Subcutaneous abdominal adipose tissue (tissue), 5 donors: ENCODE measurements around the gene TNFAIP3.
"Not testable (repeated sequence)": the region's sequence is repeated elsewhere in the genome, so short reads cannot be mapped to it uniquely, and the experiment has no call there.

Experiments used
- H3K27ac ChIP-seq: one replicate; pipeline ENCODE4 v1.7.0; 2013; ENCODE audit warnings: low read depth, mild to moderate bottlenecking, inconsistent platforms, low read length, moderate library complexity
- H3K27me3 ChIP-seq, 5 donors: one replicate each; pipeline ENCODE4 v1.7.0; 2013; ENCODE audit warnings: low read length in 5 of 5, inconsistent platforms in 1 of 5; ENCODE audit not compliant: control insufficient read depth in 5 of 5, insufficient read depth in 4 of 5
- H3K36me3 ChIP-seq, 5 donors: one replicate each; pipeline ENCODE4 v1.7.0; 2013; ENCODE audit warnings: low read length in 5 of 5; ENCODE audit not compliant: control insufficient read depth in 5 of 5, insufficient read depth in 5 of 5
- H3K4me1 ChIP-seq, 5 donors: one replicate each; pipeline ENCODE4 v1.7.0; 2013; ENCODE audit warnings: low read length in 5 of 5, mild to moderate bottlenecking in 3 of 5, moderate library complexity in 1 of 5; ENCODE audit not compliant: control insufficient read depth in 5 of 5, insufficient read depth in 5 of 5
- H3K4me3 ChIP-seq, 5 donors: one replicate each; pipeline ENCODE4 v1.7.0; 2013; ENCODE audit warnings: low read length in 5 of 5, low read depth in 1 of 5
- H3K9ac ChIP-seq, 5 donors: one replicate each; pipeline ENCODE4 v1.7.0; 2013; ENCODE audit warnings: low read length in 5 of 5, mild to moderate bottlenecking in 4 of 5, moderate library complexity in 3 of 5
- H3K9me3 ChIP-seq, 5 donors: one replicate each; pipeline ENCODE4 v1.7.0; 2013; ENCODE audit warnings: low read length in 5 of 5; ENCODE audit not compliant: control insufficient read depth in 5 of 5
- donor health status: healthy.
- donor health status: healthy.
- donor health status: healthy.
- donor health status: healthy.
- donor health status: healthy.

Gene TNFAIP3

DNA sequence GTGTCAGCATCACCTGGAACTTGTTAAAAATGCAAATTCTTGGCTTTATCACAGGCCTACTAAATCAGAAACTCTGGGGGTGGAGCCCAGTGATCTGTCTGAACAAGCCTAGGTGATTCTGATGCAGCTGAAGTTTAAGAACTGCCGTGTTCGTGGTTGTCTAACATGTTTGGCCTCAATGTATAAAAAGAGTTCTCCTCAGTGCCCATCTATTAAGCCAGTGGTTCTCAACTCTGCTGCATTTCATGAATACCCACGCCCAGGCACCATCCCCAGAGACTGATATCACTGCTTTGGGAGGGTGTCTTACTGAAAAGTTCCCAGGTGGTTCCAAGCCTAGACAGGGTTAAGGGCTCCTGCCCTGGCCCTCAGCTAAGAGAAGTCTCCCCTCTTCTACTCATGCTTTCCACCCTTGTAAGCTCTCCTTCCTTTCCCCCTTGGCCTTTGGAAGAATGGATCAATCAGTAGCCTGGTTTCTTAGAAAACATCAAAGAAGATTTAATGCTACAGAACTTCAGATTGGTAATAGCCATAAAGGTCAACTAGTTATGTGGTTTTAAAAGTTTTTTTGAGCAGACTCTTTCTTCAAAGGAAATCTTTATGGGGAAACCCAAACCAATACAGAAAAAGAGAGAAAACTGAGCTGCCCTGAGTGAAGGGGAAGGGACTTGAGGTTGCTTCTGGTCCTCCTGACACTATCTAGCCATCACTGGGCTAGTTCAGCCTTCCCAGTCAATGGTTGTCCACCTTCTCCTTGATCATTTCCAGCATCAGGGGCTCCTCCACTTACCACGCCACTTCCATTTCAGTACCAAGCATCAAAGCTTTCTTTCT, 38.9 kb upstream of the TNFAIP3 start:
- H3K4me3 ChIP-seq, result no peak overlapping the region
- no peak overlapping the region for H3K27ac ChIP-seq

DNA sequence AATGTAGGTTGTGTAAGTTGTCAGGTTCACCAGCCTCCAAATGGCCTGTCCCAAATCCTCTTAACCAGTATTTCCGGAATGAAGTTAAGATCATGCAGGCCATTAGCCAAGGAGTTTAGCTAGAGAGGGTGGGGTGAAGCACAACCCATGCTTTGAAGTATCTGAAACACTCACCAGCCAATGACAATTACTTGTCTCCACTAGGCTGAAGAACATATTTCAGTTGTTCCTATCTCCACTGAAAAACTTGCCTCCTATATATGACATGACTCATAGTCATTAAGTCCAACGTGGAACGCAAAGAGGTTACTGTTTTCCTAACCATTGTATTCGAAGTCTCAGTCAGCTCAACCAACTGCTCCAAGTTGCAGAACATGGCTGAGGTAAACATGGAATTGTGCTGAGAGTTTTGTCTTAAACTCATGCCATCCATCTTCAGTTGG, 37.4 kb upstream of the TNFAIP3 start:
- Histone ChIP-seq H3K9ac (no peak overlapping the region), H3K4me3 (no peak overlapping the region), H3K27me3 (no peaks in the 10 kb centered on the region), H3K4me1 (peaks cover 0 to 8% (median 8%) of the 10 kb centered on the region in 5 donors), H3K27ac (no peak overlapping the region), H3K9me3 (no peaks in the 10 kb centered on the region), H3K36me3 (no peaks in the 10 kb centered on the region)

More for the DNA sequence above, 38.9 kb upstream of the TNFAIP3 start:
- no peak overlapping the region for H3K9ac ChIP-seq
- peaks cover 0 to 14% (median 11%) of the 10 kb centered on the region in 5 donors for H3K4me1 ChIP-seq
- H3K36me3 ChIP-seq, result no peaks in the 10 kb centered on the region
- H3K27me3 ChIP-seq, result no peaks in the 10 kb centered on the region
- no peaks in the 10 kb centered on the region for H3K9me3 ChIP-seq

GRCh38 chr6:137830511-137830911, 36.5 kb upstream of the TNFAIP3 start:
- Histone ChIP-seq H3K9me3 (no peaks in the 10 kb centered on the region), H3K27me3 (no peaks in the 10 kb centered on the region), H3K9ac (no peak overlapping the region), H3K36me3 (no peaks in the 10 kb centered on the region), H3K4me3 (no peak overlapping the region), H3K4me1 (peaks cover 0 to under 1% (median 0%) of the 10 kb centered on the region in 5 donors), H3K27ac (no peak overlapping the region)

GRCh38 chr6:137832110-137832509, 34.9 kb upstream of the TNFAIP3 start:
- Histone ChIP-seq H3K36me3 (no peaks in the 10 kb centered on the region), H3K27ac (no peak overlapping the region), H3K27me3 (no peaks in the 10 kb centered on the region), H3K9ac (no peak overlapping the region), H3K4me3 (no peak overlapping the region), H3K9me3 (no peaks in the 10 kb centered on the region), H3K4me1 (no peaks in the 10 kb centered on the region)

DNA sequence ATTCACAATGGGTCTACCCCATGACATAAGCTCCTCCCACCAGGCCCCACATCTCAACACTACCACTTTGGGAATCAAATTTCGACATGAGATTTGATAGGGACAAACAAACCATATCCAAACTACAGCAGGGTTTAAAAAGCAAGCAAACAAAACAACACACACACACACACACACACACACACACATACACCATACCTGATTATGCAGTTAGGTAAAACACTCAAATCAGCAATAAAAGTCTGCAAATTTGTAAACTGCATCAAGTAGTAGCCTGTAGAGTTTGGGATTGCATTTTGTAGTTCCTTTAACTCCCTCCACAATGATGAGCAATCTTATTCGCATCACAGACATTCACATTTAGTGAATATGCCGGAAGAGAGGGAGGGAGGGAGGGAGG, 32.6 kb upstream of the TNFAIP3 start:
- no peaks in the 10 kb centered on the region for H3K27me3 ChIP-seq
- H3K9ac ChIP-seq, result no peak overlapping the region
- H3K4me3 ChIP-seq, result no peak overlapping the region
- no peak overlapping the region for H3K27ac ChIP-seq
- no peaks in the 10 kb centered on the region for H3K36me3 ChIP-seq
- no peaks in the 10 kb centered on the region for H3K4me1 ChIP-seq
- H3K9me3 ChIP-seq, result no peaks in the 10 kb centered on the region

DNA sequence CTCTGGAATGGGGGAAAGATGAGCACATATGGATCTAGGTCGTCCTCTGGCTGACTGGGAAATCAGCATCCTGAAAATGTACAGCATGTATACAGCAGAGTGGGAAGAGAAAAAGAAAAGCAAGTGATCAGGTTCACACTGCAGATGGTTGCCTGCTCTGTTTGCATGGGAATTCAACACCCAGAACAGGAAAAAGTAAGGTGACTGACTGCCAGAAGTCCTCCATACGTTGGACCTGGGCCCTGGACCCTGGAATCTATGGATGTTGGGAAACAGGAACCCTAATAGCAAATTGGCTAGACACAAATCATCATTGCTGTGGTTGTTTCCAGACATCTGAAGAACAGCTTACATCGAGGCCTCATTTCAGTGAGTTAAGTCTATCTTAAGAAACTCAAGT, 30.3 kb upstream of the TNFAIP3 start:
- H3K9me3 ChIP-seq, result peaks cover 0 to 2% (median 0%) of the 10 kb centered on the region in 5 donors
- H3K27me3 ChIP-seq, result no peaks in the 10 kb centered on the region
- no peaks in the 10 kb centered on the region for H3K36me3 ChIP-seq

DNA sequence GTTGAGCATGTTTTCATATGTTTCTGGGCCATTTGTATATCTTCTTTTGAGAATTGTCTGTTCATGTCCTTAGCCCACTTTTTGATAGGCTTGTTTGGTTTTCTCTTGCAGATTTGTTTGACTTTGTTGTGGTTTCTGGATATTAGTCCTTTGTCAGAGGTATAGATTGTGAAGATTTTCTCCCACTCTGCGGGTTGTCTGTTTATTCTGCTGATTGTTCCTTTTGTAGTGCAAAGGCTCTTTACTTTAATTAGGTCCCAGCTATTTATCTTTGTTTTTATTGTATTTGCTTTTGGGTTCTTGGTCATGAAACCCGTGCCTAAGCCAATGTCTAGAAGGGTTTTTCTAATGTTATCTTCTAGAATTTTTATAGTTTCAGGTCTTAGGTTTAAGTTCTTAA, 29.0 kb upstream of the TNFAIP3 start:
- not testable (repeated sequence) for H3K36me3 ChIP-seq, H3K27ac ChIP-seq, H3K4me3 ChIP-seq

More for the DNA sequence above, 30.3 kb upstream of the TNFAIP3 start:
- no peak overlapping the region for H3K4me3 ChIP-seq
- no peak overlapping the region for H3K9ac ChIP-seq
- no peak overlapping the region for H3K27ac ChIP-seq
- H3K4me1 ChIP-seq, result no peaks in the 10 kb centered on the region

GRCh38 chr6:137838597-137838996, 28.5 kb upstream of the TNFAIP3 start:
- H3K27ac ChIP-seq, result not testable (repeated sequence)

More for the DNA sequence above, 29.0 kb upstream of the TNFAIP3 start:
- not testable (repeated sequence) for H3K9me3 ChIP-seq, H3K9ac ChIP-seq, H3K27me3 ChIP-seq, H3K4me1 ChIP-seq

GRCh38 chr6:137839076-137839475, 28.0 kb upstream of the TNFAIP3 start:
- H3K27ac ChIP-seq, result no peak overlapping the region
- H3K9ac ChIP-seq, result no peak overlapping the region
- no peaks in the 10 kb centered on the region for H3K4me1 ChIP-seq
- no peak overlapping the region for H3K4me3 ChIP-seq
- no peaks in the 10 kb centered on the region for H3K27me3 ChIP-seq
- no peaks in the 10 kb centered on the region for H3K36me3 ChIP-seq
- peaks cover 0 to 2% (median 0%) of the 10 kb centered on the region in 5 donors for H3K9me3 ChIP-seq

More at GRCh38 chr6:137838597-137838996, 28.5 kb upstream of the TNFAIP3 start:
- H3K27me3 ChIP-seq, H3K9ac ChIP-seq, H3K4me3 ChIP-seq, H3K4me1 ChIP-seq, H3K9me3 ChIP-seq, H3K36me3 ChIP-seq: not testable (repeated sequence)

DNA sequence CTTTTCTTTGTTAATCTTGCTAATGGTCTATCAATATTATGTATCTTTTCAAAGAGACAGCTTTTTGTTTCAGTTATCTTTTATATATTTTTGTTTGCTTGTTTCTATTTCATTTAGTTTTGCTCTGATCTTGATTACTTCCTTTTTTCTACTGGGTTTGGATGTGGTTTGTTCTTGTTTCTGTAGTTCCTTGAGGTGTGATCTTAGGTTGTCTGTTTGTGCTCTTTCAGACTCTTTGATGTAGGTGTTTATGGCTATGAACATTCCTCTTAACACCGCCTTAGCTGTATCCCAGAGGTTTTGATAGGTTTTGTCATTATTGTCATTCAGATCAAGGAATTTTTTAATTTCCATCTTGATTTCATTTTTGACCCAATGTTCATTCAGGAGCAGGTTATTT, 26.8 kb upstream of the TNFAIP3 start:
- Histone ChIP-seq H3K9me3 (peaks cover 0 to 2% (median 0%) of the 10 kb centered on the region in 5 donors), H3K9ac (no peak overlapping the region)

More for the DNA sequence above, 26.8 kb upstream of the TNFAIP3 start:
- H3K27me3 ChIP-seq, result no peaks in the 10 kb centered on the region
- no peak overlapping the region for H3K4me3 ChIP-seq
- no peaks in the 10 kb centered on the region for H3K4me1 ChIP-seq
- H3K36me3 ChIP-seq, result no peaks in the 10 kb centered on the region
- no peak overlapping the region for H3K27ac ChIP-seq
